WTC11 (cell line): ENCODE results near the gene TRIAP1. TPM values are rescaled to one million over a fixed set of nuclear protein-coding genes. Genes with fewer than 3 reads are reported as not detected.
"Not testable (repeated sequence)": the region's sequence is repeated elsewhere in the genome, so short reads cannot be mapped to it uniquely, and the experiment has no call there.

Experiments
- ATAC-seq: fragments of 200-7000 bp; cut with Tn5 transposase; 2 replicates; pipeline ENCODE4 v1.10.0; 2021; ENCODE audit warnings: mild to moderate bottlenecking, moderate library complexity
- CTCF ChIA-PET: fragments of 300-600 bp; sonication (Branson Sonifier 250); formaldehyde crosslinking; loops from one replicate; lab custom pipeline; 2021; ENCODE audit warnings: antibody characterized with exemption; lab: Charles Lee
- POLR2A ChIA-PET: fragments of 350-600 bp; sonication (Branson Sonifier 250); formaldehyde crosslinking; loops from one replicate; lab custom pipeline; 2021; ENCODE audit warnings: antibody characterized with exemption; lab: Charles Lee
- DNase-seq: peaks from one replicate; pipeline ENCODE4 v3.0.0; 2021; ENCODE audit warnings: low spot score
- H3K27ac Mint-ChIP-seq: 2 replicates; pipeline ENCODE4 v1.8.0; 2021; ENCODE audit warnings: mixed read lengths
- H3K27me3 Mint-ChIP-seq: 2 replicates; pipeline ENCODE4 v1.8.0; 2021; ENCODE audit warnings: low read depth, mild to moderate bottlenecking, moderate library complexity, mixed read lengths
- H3K36me3 Mint-ChIP-seq: 2 replicates; pipeline ENCODE4 v1.8.0; 2021; ENCODE audit warnings: mixed read lengths
- H3K4me1 Mint-ChIP-seq: 2 replicates; pipeline ENCODE4 v1.8.0; 2022; ENCODE audit warnings: mixed read lengths
- H3K4me3 Mint-ChIP-seq: 2 replicates; pipeline ENCODE4 v1.8.0; 2021; ENCODE audit warnings: mild to moderate bottlenecking, moderate library complexity, mixed read lengths
- H3K9me3 Mint-ChIP-seq: 2 replicates; pipeline ENCODE4 v1.8.0; 2021; ENCODE audit warnings: mixed read lengths
- ARID4B ChIP-seq: sonication (generic); formaldehyde crosslinking; IDR thresholded peaks from 2 replicates; pipeline ENCODE4 v1.8.0; 2023; ENCODE audit warnings: missing genetic modification reagents, mild to moderate bottlenecking, borderline replicate concordance
- ATF6 ChIP-seq: sonication (generic); formaldehyde crosslinking; IDR thresholded peaks from 2 replicates; pipeline ENCODE4 v1.8.1; 2023; ENCODE audit warnings: mild to moderate bottlenecking, missing genetic modification reagents
- E2F4 ChIP-seq: sonication (generic); formaldehyde crosslinking; IDR thresholded peaks from 2 replicates; pipeline ENCODE4 v1.8.1; 2022; ENCODE audit warnings: low read depth, mild to moderate bottlenecking, moderate library complexity, missing genetic modification reagents, borderline replicate concordance
- ETV6 ChIP-seq: sonication (generic); formaldehyde crosslinking; IDR thresholded peaks from 2 replicates; pipeline ENCODE4 v1.8.1; 2022; ENCODE audit warnings: mild to moderate bottlenecking, missing genetic modification reagents
- FOXJ3 ChIP-seq: sonication (generic); formaldehyde crosslinking; IDR thresholded peaks from 2 replicates; pipeline ENCODE4 v1.9.0; 2021; ENCODE audit warnings: missing genetic modification reagents, mild to moderate bottlenecking, borderline replicate concordance
- GTF2I ChIP-seq: fragments of 250-450 bp; sonication (Bioruptor Pico); conservative IDR thresholded peaks from 2 replicates; pipeline ENCODE4 v1.4.0; 2021; ENCODE audit warnings: mild to moderate bottlenecking
- KAT7 ChIP-seq: sonication (generic); formaldehyde crosslinking; IDR thresholded peaks from 2 replicates; pipeline ENCODE4 v1.8.1; 2023; ENCODE audit warnings: missing genetic modification reagents, mild to moderate bottlenecking, borderline replicate concordance
- NFATC4 ChIP-seq: fragments of 250-450 bp; sonication (Bioruptor Pico); IDR thresholded peaks from 2 replicates; pipeline ENCODE4 v1.9.0; 2021; ENCODE audit warnings: mild to moderate bottlenecking
- NFE2L1 ChIP-seq: sonication (generic); formaldehyde crosslinking; IDR thresholded peaks from 2 replicates; pipeline ENCODE4 v1.8.1; 2023; ENCODE audit warnings: missing genetic modification reagents
- NR3C1 ChIP-seq: sonication (generic); formaldehyde crosslinking; conservative IDR thresholded peaks from 2 replicates; pipeline ENCODE4 v1.8.1; 2023; ENCODE audit warnings: low read depth, mild to moderate bottlenecking, missing genetic modification reagents
- RELA ChIP-seq: sonication (generic); formaldehyde crosslinking; IDR thresholded peaks from 2 replicates; pipeline ENCODE4 v1.8.1; 2022; ENCODE audit warnings: missing genetic modification reagents, mild to moderate bottlenecking, borderline replicate concordance
- SP1 ChIP-seq: sonication (generic); formaldehyde crosslinking; conservative IDR thresholded peaks from 2 replicates; pipeline ENCODE4 v1.8.1; 2022; ENCODE audit warnings: missing genetic modification reagents
- ZNF121 ChIP-seq: sonication (generic); formaldehyde crosslinking; IDR thresholded peaks from 2 replicates; pipeline ENCODE4 v1.8.0; 2023; ENCODE audit warnings: missing genetic modification reagents
- ZNF396 ChIP-seq: fragments of 250-450 bp; sonication (Bioruptor Pico); IDR thresholded peaks from 2 replicates; pipeline ENCODE4 v1.8.0; 2021; ENCODE audit warnings: mild to moderate bottlenecking, moderate library complexity, borderline replicate concordance
- ZNF423 ChIP-seq: fragments of 250-450 bp; sonication (Bioruptor Pico); IDR thresholded peaks from 2 replicates; pipeline ENCODE4 v2.1.2; 2022; ENCODE audit warnings: mild to moderate bottlenecking, moderate library complexity
- ZNF512 ChIP-seq: sonication (generic); formaldehyde crosslinking; IDR thresholded peaks from 2 replicates; pipeline ENCODE4 v1.8.1; 2022; ENCODE audit warnings: missing genetic modification reagents, borderline replicate concordance
- total RNA-seq: library from RNA; stranded (reverse); gene quantifications from 3 replicates; pipeline ENCODE4 v1.2.3, GENCODE V29; 2021

Gene TRIAP1
- total RNA-seq, 1 experiment from 2014 or later, result 75.3 TPM

DNA sequence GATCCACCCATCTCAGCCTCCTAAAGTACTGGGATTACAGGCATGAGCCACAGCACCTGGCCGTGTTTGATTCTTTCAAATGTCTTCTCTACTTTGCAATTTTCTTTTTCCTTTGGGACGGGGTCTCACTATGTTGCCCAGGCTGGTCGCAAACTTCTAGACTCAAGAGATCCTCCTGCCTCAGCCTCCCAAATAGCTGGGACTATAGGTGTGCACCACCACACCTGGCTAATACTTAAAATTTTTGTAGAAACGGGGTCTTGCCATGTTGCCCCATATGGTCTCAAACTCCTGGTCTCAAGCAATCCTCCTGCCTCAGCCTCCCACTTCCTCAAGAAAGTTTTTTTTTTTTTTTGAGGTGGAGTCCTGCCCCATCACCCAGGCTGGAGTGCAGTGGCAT is 1.8 kb upstream of the TRIAP1 start:
- H3K9me3 Mint-ChIP-seq, result no peaks in the 10 kb centered on the region
- peak overlapping the region; percentile 99 for H3K4me3 Mint-ChIP-seq
- H3K27ac Mint-ChIP-seq, result no peak overlapping the region
- DNase-seq (no peak), ATAC-seq (no peak)
- ChIA-PET CTCF (interaction anchor here (0.7 to 1.2 kb wide), 2 partner anchors 9 to 54 kb away, joined by 3 to 9 read pairs; no protein-coding TSS in a partner anchor), POLR2A (interaction anchor here (0.7 kb wide), 1 partner anchor 54 kb away, joined by 3 read pairs; no protein-coding TSS in a partner anchor)
- H3K36me3 Mint-ChIP-seq, result peaks cover 43% of the 10 kb centered on the region
- peaks cover 18% of the 10 kb centered on the region for H3K4me1 Mint-ChIP-seq
- no peaks in the 10 kb centered on the region for H3K27me3 Mint-ChIP-seq
- TF ChIP-seq KAT7 (CRISPR knock-in tag) (no peak), ZNF121 (CRISPR knock-in tag) (peak; percentile 41; the same call in 1 of the 2 replicates)

DNA sequence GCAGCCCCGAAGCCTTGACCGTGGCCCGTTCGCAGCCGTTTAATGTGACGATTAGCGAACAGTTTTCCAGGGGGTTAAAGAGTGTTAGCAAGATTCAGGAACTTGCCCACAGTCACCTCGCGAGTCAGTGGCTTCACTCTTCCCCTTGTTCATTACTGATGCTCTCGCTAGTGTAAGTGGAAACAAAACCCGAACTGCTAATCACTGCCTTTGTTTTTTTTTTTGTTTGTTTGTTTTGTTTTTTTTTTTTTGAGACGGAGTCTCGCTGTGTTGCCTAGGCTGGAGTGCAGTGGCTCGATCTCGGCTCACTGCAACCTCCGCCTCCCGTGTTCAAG is 627 bp upstream of the TRIAP1 start:
- not testable (repeated sequence) for ATAC-seq, H3K9me3 Mint-ChIP-seq, H3K27me3 Mint-ChIP-seq, DNase-seq
- Mint-ChIP-seq H3K36me3 (peaks cover 46% of the 10 kb centered on the region), H3K4me1 (peaks cover 18% of the 10 kb centered on the region), H3K27ac (peak overlapping the region; percentile 99), H3K4me3 (peak overlapping the region; percentile 99)
- POLR2A ChIA-PET, result interaction anchor here (0.6 kb wide), 1 partner anchor 58 kb away, joined by 4 read pairs; no protein-coding TSS in a partner anchor
- CTCF ChIA-PET, result interaction anchor here (0.7 to 1.3 kb wide), 5 partner anchors 10 to 90 kb away, joined by 3 to 9 read pairs (median 4); no protein-coding TSS in a partner anchor

DNA sequence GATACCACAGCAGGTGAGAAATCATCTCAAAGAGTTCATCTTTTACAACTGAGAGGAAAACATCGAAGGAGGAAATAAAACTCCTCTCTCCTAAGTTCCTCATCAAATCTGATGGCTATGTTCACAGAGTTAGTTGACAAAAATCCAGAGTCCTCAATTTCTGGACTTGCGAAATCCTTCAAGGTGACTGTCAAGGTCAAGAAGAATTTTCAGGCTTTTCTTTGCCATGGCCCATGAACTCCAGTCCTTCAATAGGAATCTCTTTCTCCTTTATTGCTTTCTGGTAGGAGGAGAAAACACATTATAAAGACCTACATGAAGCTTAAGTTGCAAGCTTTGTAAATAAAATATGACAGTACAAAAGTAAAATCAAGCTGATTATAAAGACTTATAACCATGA is 1.5 kb downstream of the TRIAP1 start:
- Mint-ChIP-seq H3K4me3 (peak overlapping the region; percentile 99), H3K27me3 (no peaks in the 10 kb centered on the region), H3K4me1 (peaks cover 24% of the 10 kb centered on the region), H3K27ac (no peak overlapping the region), H3K36me3 (peaks cover 60% of the 10 kb centered on the region), H3K9me3 (no peaks in the 10 kb centered on the region)
- DNase-seq (no peak), ATAC-seq (no peak)
- no peak for TF ChIP-seq FOXJ3 (CRISPR knock-in tag)
- no peak for TF ChIP-seq SP1 (CRISPR knock-in tag)
- TF ChIP-seq ZNF423, result no peak
- no peak for TF ChIP-seq ETV6 (CRISPR knock-in tag)
- no peak for TF ChIP-seq NR3C1 (CRISPR knock-in tag)
- no peak for TF ChIP-seq NFATC4 (CRISPR knock-in tag)
- no peak for TF ChIP-seq ATF6
- TF ChIP-seq E2F4 (CRISPR knock-in tag), result no peak
- TF ChIP-seq GTF2I (CRISPR knock-in tag), result no peak
- TF ChIP-seq ZNF512 (CRISPR knock-in tag), result no peak
- TF ChIP-seq NFE2L1 (CRISPR knock-in tag), result no peak
- TF ChIP-seq RELA (CRISPR knock-in tag), result no peak
- no peak for TF ChIP-seq ARID4B (CRISPR knock-in tag)
- no peak for TF ChIP-seq ZNF396 (CRISPR knock-in tag)
- CTCF ChIA-PET, result interaction anchor here (1.0 to 2.6 kb wide), 3 partner anchors 13 to 88 kb away, joined by 4 to 11 read pairs (median 4); no protein-coding TSS in a partner anchor
- POLR2A ChIA-PET, result no interaction called here
